Stimulated activated naive CD4-positive, alpha-beta T cell (primary cell): ENCODE data around the gene TMEM98.
"Not testable (repeated sequence)": the region's sequence is repeated elsewhere in the genome, so short reads cannot be mapped to it uniquely, and the experiment has no call there.

ENCODE experiments used
- DNase-seq, 6 experiments: peaks; one replicate each; lab custom pipeline; 2025; lab: John Stamatoyannopoulos, UW

The TMEM98 gene, protein sequence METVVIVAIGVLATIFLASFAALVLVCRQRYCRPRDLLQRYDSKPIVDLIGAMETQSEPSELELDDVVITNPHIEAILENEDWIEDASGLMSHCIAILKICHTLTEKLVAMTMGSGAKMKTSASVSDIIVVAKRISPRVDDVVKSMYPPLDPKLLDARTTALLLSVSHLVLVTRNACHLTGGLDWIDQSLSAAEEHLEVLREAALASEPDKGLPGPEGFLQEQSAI

GRCh38 chr17:32927724-32928585, at the start of gene TMEM98:
TSS of gene TMEM98 (plus strand) at chr17:32928153. CDS start at chr17:32931529, 3,376 bp downstream.
- DNase-seq = no peak

GRCh38 chr17:32878211-32878610, 49.7 kb upstream of the TMEM98 start:
- no peak for DNase-seq

DNA sequence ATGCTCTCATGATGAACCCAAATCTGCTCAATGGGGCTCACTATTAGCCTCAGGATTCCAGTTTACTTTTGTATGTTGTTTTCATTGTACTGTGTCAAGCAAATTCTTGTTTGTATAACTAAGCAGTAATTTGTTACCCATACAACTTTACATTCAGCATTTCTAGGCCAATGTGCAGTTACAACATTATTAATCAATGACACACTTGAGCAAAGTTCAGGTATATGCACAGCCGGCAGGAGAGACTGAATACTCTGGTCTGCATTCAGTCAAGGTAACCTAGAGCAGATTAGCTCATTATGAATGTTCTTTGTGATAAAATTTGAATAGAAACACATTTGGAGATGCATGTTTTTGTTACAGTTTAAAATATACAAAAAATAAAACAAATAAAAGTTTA, 48.8 kb upstream of the TMEM98 start:
- DNase-seq = no peak

- DNase-seq = no peak
These were observed 47.1 kb upstream of the TMEM98 start for GRCh38 chr17:32880671-32881453.

DNA sequence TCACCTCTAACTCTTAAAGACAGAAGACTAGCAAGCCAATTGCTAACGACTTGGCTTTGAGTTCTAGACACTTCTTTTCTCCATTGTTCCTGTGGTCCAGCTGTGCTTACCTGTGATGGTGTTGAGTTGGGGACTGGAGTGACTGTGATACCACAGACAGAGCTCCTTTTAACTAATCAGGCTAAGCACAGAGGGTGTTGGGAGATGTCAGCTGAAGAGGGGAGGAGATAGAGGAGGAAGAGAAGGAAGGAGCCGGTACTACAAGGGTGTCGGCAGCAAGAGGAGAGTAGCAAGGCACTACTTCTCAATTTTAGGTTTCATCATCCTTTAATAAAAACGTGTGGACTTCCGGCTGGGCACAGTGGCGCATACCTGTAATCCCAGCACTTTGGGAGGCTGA, 45.9 kb upstream of the TMEM98 start:
- DNase-seq = no peak

- no peak for DNase-seq
These were observed 45.2 kb upstream of the TMEM98 start for GRCh38 chr17:32882734-32883133.

GRCh38 chr17:32886951-32887350, 41.0 kb upstream of the TMEM98 start:
- not testable (repeated sequence) for DNase-seq

GRCh38 chr17:32887410-32887809, 40.5 kb upstream of the TMEM98 start:
- DNase-seq = not testable (repeated sequence)

DNA sequence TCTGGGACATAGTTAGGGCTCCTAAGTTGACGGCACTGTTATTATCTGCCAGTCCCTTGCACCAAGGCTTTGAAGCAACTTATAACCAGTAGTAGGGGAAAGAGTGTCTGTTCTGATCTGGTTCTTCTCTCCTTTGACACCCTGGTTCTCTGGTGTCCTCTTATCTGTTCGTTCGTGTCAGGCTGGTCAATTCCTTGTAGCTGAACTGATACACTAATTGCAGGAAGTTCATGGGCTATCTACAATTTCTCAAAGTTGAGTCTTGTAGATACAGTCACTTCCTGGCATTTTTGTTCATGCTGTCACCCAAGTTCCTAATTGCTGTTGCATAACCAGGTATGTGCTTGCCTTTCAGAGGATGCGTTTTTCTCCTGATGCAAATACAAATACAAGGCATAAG, 33.7 kb upstream of the TMEM98 start:
- DNase-seq = no peak

DNA sequence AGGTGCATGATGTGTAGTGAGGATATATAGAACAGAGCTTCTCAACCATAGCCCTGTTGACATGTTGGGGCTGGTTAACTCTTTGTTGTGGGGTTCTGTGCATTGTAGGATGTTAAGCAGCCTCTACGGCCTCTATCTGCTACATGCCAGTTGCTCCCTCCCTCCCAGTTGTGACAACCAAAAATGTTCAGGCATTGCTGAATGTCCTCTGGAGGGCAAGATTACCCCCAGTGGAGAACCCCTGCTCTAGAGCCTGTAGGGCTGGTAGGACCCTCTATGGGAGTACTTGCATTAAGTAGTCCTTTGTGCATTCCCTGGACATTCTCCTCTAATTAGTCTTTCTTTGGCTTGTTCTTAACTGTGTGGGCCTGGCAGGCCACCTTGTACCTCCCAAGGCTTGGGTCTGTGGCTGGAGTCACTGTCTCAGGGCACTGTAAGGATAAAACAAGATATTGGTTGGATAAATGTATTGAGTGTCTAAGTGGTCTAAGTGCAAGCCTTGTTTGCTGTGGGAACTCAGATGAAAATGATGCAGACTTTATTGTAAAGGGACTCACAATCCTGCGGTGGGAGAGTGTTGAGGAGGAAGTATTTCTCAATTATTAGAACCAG, 31.2 kb upstream of the TMEM98 start:
- DNase-seq = no peak

- no peak for DNase-seq
These were observed 28.5 kb upstream of the TMEM98 start for GRCh38 chr17:32899236-32900013.

DNA sequence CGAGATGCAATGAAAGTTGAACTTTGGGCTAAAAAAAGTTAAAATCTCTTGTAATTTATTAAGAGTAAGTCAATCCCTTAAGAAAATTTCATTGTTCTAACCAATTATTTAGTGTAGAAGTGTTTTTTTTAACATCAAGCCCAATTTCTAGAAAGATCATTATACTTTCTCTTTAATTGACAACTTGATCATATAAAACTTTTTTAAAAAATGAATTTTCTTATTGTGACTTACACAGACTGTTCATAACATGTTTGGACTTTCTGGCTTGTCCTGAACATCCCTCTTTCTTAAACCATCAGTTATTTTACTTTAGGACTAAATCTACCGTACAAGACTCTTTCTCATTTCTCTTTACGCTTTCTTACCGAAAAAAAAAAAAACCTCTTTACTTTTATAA, 26.2 kb upstream of the TMEM98 start:
- no peak for DNase-seq

DNA sequence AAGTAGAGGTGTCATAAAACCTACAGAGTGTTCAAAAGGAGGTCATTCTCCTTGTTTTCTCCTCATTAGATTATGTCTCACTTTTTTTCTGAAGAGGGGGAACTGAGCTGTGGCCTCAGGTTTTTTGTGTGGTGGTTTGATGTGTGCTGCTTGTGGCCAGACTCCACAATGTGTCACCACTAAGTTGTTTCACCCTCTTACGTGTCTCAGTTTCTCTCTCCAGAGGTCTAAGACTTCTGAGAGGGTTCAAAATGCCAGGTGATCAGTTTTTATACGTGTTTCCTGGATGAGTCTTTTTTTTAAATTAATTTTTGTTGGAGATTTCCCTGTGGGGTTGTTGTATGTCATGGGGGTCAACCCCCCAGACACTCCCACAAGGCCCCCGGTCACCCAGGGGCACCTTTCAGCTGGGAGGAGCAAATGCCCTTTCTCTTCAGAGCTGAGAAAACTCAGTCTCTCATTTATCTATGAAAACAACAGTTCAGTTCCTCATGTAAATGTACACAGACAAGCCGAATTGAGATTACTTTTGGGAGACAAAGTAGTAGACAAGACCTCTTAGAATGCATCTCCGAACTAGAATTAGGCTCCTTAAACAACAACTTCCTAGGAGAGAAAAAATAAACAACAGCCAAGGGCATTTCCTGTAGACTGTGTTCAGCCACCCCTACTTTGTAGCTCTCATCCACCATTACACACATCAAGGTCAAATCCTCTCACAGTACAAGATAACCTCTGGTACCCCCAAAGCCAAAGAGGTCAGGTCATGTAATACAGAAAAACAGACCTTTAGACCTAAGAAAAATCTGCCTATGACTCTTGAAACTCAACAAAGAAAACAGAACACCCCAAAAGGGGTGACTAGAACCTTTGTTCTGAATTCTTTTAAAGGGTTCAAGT, 23.9 kb upstream of the TMEM98 start:
- DNase-seq = no peak

DNA sequence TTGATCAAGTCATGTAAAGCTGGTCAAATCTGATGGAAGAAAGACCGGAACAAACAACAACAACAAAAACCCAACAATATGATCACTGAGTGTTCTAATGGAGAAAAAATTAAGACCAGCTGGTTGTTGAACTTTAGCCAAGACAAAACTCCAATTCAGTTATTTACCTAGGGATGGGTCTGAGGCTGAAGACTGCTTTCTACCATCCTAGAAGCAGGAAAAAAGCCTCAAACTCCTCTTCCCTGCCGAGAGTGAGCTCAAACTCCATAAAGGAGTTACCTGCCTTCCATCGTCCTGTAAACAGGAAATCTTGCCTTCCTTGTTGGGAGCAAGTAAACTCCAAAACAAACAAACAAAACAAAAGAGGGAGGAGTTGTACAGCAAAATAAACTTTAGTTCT, 23.1 kb upstream of the TMEM98 start:
- no peak for DNase-seq

GRCh38 chr17:32907583-32907982, 20.4 kb upstream of the TMEM98 start:
- DNase-seq = no peak

- DNase-seq = peak in 2 of 6 experiments; percentile 4 to 13
These were observed 18.1 kb upstream of the TMEM98 start for GRCh38 chr17:32909787-32910369.

DNA sequence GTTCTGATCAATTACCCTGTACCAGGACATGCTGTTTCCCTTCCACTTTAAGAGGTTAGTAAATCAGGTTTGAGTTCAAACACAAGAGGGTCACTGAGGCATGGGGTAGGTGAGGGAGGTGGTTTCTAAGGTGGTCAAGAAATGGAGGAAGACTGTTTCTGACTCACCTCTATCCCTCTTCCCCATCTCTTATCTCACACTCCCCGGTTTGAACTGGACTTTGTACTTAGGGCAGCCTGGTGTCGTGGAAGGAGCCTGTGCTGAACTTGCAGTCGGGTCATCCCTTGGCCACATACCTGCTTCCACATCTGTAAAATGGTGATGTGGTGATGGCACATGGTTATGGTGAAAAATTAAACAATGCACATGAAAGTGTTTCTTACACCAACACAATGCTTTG, 17.2 kb upstream of the TMEM98 start:
- no peak for DNase-seq

DNA sequence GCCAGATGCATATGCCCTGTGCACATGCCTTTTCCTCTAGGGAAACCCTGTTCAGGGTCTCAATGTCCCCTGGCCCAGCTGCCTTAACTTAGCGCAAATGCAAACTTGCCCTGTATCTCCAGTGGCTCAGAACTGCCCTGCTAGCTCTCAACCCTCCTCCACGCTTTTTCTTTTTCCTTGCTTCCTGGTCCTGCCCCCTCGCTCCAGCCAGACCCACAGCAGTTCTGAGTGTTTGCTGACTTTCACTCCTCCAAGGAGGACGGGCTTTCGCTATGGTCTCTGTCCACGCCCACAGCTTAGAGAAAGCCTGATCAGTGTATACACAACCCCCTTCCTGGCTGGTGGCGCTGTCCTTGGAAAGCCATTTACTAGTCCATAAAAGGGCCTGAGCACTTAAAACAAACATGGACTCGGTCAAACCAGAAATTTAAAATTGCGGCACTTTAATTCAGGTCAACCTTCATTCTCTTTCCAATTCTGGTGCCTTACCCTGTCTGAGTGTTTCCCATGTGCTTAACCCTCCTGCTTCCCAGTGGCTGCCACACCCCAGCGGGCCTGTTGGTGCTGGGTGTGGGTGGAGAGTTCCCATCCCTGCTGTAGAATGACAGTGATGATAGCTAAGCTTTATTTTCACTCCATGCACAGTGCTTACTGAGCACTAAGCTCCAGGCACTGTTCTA, 15.6 kb upstream of the TMEM98 start:
- DNase-seq = no peak

DNA sequence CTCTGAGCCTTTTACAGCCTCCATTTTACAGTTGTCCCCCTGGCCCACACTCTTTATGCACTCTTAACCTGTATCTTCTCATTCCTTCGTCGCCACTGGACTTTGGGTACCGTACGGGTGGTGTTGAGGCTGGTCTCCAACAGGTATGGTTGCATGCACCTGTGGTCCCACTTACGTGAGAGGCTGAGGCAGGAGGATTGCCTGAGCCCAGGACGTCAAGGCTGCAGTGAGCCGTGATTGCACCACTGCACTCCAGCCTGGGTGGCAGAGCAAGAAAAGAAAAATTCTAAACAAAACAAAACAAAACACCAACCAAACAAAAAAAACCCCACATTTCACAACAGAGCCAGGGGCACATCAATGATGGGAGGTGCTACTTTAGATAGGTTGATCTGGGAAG, 14.4 kb upstream of the TMEM98 start:
- DNase-seq = no peak
